OCI-LY1 (cell line): ENCODE results near the gene CTXND1.

ENCODE experiments used
- EZH2 ChIP-seq: fragments of 200-600 bp; sonication (generic), shearing (Covaris generic); IDR thresholded peaks from 2 replicates; pipeline ENCODE4 v1.8.0; 2017; ENCODE audit warnings: borderline replicate concordance, mixed run types, mild to moderate bottlenecking, antibody characterized with exemption, low read length, moderate library complexity, mixed read lengths
- TF ChIP-seq, protein P1 (sequence below): fragments of 200-600 bp; sonication (generic), shearing (Covaris generic); IDR thresholded peaks from 2 replicates; pipeline ENCODE4 v1.5.1; 2017; ENCODE audit warnings: mild to moderate bottlenecking, antibody characterized with exemption, low read length, moderate library complexity, mixed read lengths

DNA sequence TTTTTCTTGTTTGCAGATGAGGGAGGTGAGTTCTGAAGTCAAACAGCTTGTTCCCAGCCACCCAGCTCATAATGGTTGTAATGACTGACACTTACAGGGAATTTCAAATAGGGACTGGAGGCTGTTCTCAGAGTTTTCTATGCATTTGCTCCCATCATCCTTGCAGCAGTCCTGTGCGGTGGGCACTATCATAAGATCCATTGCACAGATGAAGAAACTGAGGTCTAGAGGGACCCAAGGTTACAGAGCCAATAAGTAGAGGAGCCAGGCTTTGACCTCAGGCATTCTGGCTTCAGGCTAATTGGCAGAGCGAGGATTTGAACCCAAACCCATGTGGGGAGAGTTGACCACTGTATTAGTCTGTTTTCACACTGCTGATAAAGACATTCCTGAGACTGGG lies 66.9 kb downstream of the CTXND1 start:
- TF ChIP-seq, protein P1, sequence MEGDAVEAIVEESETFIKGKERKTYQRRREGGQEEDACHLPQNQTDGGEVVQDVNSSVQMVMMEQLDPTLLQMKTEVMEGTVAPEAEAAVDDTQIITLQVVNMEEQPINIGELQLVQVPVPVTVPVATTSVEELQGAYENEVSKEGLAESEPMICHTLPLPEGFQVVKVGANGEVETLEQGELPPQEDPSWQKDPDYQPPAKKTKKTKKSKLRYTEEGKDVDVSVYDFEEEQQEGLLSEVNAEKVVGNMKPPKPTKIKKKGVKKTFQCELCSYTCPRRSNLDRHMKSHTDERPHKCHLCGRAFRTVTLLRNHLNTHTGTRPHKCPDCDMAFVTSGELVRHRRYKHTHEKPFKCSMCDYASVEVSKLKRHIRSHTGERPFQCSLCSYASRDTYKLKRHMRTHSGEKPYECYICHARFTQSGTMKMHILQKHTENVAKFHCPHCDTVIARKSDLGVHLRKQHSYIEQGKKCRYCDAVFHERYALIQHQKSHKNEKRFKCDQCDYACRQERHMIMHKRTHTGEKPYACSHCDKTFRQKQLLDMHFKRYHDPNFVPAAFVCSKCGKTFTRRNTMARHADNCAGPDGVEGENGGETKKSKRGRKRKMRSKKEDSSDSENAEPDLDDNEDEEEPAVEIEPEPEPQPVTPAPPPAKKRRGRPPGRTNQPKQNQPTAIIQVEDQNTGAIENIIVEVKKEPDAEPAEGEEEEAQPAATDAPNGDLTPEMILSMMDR: no peak
- TF ChIP-seq EZH2: no peak
